Suprapubic skin (tissue), 4 donors: Measurements from ENCODE around the gene HMCES. TPM values are rescaled to one million over a fixed set of nuclear protein-coding genes. Genes with fewer than 3 reads are reported as not detected.

Source experiments
- DNase-seq, 2 donors: peaks; one replicate each; pipeline ENCODE4 v3.0.0-alpha.2; 2019; ENCODE audit warnings: low spot score in 2 of 2
- H3K27ac ChIP-seq: fragments of 200-600 bp; sonication (generic); one replicate; pipeline ENCODE4 v1.5.1; 2019
- H3K27me3 ChIP-seq: fragments of 200-600 bp; sonication (generic); one replicate; pipeline ENCODE4 v1.5.1; 2019
- H3K36me3 ChIP-seq: fragments of 200-600 bp; sonication (generic); one replicate; pipeline ENCODE4 v1.5.1; 2019
- H3K4me1 ChIP-seq: fragments of 200-600 bp; sonication (generic); one replicate; pipeline ENCODE4 v1.5.1; 2019
- H3K4me3 ChIP-seq: fragments of 200-600 bp; sonication (generic); one replicate; pipeline ENCODE4 v1.5.1; 2019; ENCODE audit warnings: mild to moderate bottlenecking
- H3K9me3 ChIP-seq: fragments of 200-600 bp; sonication (generic); one replicate; pipeline ENCODE4 v1.5.1; 2019
- EP300 ChIP-seq: sonication (generic); formaldehyde crosslinking; IDR thresholded peaks from one replicate; pipeline ENCODE4 v1.6.1; 2017; ENCODE audit warnings: antibody characterized with exemption
- POLR2A ChIP-seq, 2 donors: fragments of 450-650 bp; IDR thresholded peaks; one replicate each; pipeline ENCODE4 v1.6.1; 2017; ENCODE audit warnings: antibody characterized with exemption in 2 of 2, mild to moderate bottlenecking in 2 of 2, moderate library complexity in 2 of 2
- POLR2AphosphoS5 ChIP-seq, 3 donors: sonication (generic); formaldehyde crosslinking; IDR thresholded peaks; one replicate each; pipeline ENCODE4 v1.6.1; 2017; ENCODE audit warnings: antibody characterized with exemption in 3 of 3
- WGBS: methylation state at CpG from one replicate; pipeline ENCODE4 v1.1.5; 2018; 5-methylcytosine and 5-hydroxymethylcytosine counted together
- total RNA-seq, 4 donors: library from RNA; depleted of rRNA; stranded (reverse); fragments of >200 nt; gene quantifications; one replicate each; pipeline ENCODE4 v1.1.0, GENCODE V29; 2016
- TF ChIP-seq, protein P1 (sequence below), 2 donors: fragments of 200-600 bp in 1 of 2; fragments of 450-650 bp in 1 of 2; sonication (generic) in 1 of 2; IDR thresholded peaks; one replicate each; pipeline ENCODE4 v1.5.1; 2016 to 2019; ENCODE audit warnings: antibody characterized with exemption in 2 of 2, mild to moderate bottlenecking in 1 of 2, moderate library complexity in 1 of 2

HMCES gene
- total RNA-seq, 4 donors from 2014 or later = 25.1 to 34.5 (median 32.7) TPM

DNA sequence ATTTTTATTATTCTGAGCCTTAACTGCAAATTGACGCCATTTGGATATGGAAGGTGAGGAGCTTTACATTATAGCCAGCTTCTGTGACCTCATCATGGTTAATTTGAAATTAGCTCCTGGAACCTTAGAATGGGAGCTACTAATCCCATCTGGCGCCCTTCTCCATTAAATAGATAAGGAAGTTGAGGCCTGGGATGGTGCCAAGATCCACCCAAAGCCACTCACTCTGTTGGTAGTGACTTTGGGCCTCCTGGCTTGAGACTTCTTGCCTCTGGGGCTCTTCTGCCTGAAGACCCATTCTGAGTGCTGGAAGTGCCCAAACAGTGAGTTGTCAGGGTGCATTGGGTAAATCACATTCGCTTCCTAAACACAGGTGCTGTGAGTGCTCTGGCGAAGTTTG is 12.0 kb upstream of the HMCES start:
- H3K27ac ChIP-seq = no peak overlapping the region
- peaks cover 100% of the 10 kb centered on the region for H3K36me3 ChIP-seq
- TF ChIP-seq, protein P1, sequence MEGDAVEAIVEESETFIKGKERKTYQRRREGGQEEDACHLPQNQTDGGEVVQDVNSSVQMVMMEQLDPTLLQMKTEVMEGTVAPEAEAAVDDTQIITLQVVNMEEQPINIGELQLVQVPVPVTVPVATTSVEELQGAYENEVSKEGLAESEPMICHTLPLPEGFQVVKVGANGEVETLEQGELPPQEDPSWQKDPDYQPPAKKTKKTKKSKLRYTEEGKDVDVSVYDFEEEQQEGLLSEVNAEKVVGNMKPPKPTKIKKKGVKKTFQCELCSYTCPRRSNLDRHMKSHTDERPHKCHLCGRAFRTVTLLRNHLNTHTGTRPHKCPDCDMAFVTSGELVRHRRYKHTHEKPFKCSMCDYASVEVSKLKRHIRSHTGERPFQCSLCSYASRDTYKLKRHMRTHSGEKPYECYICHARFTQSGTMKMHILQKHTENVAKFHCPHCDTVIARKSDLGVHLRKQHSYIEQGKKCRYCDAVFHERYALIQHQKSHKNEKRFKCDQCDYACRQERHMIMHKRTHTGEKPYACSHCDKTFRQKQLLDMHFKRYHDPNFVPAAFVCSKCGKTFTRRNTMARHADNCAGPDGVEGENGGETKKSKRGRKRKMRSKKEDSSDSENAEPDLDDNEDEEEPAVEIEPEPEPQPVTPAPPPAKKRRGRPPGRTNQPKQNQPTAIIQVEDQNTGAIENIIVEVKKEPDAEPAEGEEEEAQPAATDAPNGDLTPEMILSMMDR (IDR thresholded peaks at IDR 0.05) = no peak
- no peak for TF ChIP-seq EP300
- no peak for TF ChIP-seq POLR2A (IDR thresholded peaks at IDR 0.05)
- TF ChIP-seq POLR2AphosphoS5 (IDR thresholded peaks at IDR 0.05) = no peak
- 94% methylated on average over 4 of the region's 4 CpGs for WGBS
- H3K4me1 ChIP-seq = no peaks in the 10 kb centered on the region
- no peaks in the 10 kb centered on the region for H3K9me3 ChIP-seq
- peak in 1 of 2 donors; percentile 16 for DNase-seq
- no peaks in the 10 kb centered on the region for H3K27me3 ChIP-seq
- H3K4me3 ChIP-seq = no peak overlapping the region

DNA sequence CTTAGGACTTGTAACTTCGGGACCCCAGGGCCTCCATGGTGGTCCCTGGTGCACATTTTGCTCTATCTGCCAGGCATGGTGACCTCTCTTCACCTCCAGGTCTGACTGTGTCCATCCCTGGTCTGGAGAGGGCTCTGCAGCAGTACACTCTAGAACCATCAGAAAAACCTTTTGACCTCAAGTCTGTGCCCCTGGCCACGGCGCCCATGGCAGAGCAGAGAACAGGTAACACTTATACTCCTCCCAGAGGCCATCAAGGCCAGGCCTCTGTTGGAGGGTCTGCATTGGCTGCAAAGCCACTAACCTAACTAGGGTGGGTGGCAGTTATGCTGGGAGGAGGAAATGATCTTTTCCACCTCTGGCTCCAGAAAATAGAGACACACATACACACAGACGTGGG is 10.3 kb upstream of the HMCES start:
- peaks cover 100% of the 10 kb centered on the region for H3K36me3 ChIP-seq
- no peak overlapping the region for H3K27ac ChIP-seq
- no peaks in the 10 kb centered on the region for H3K9me3 ChIP-seq
- WGBS = 83% methylated on average over 4 of the region's 4 CpGs
- DNase-seq = peak in 1 of 2 donors; percentile 9
- no peaks in the 10 kb centered on the region for H3K4me1 ChIP-seq
- H3K27me3 ChIP-seq = no peaks in the 10 kb centered on the region
- TF ChIP-seq EP300 (no peak), POLR2A (IDR thresholded peaks at IDR 0.05) (no peak), POLR2AphosphoS5 (IDR thresholded peaks at IDR 0.05) (no peak)
- TF ChIP-seq, protein P1 (IDR thresholded peaks at IDR 0.05) = no peak
- no peak overlapping the region for H3K4me3 ChIP-seq

DNA sequence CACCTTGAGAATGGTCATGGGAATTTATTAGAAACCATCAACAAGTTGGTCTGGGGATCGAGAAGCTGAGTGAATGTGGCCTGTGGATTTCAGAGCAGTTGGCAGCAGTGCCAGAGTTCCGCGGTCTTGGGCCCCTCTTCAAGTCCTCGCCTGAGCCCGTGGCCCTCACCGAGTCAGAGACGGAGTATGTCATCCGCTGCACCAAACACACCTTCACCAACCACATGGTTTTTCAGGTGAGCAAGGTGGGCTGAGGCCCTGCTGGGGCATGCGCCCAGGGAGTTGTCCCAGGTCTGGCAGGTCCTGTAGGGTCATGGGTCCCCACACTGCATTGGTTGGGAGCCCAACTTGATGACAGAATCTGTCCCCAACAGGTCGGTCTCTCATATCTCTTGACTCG is 7.0 kb upstream of the HMCES start:
- Histone ChIP-seq H3K27ac (no peak overlapping the region), H3K9me3 (no peaks in the 10 kb centered on the region), H3K4me1 (no peaks in the 10 kb centered on the region), H3K36me3 (peaks cover 99% of the 10 kb centered on the region), H3K27me3 (no peaks in the 10 kb centered on the region), H3K4me3 (no peak overlapping the region)
- TF ChIP-seq POLR2AphosphoS5 (IDR thresholded peaks at IDR 0.05) (no peak), EP300 (no peak), POLR2A (IDR thresholded peaks at IDR 0.05) (no peak)
- TF ChIP-seq, protein P1 (IDR thresholded peaks at IDR 0.05) = no peak
- DNase-seq = peak in 1 of 2 donors; percentile 46
- 88% methylated on average over 10 of the region's 11 CpGs for WGBS

DNA sequence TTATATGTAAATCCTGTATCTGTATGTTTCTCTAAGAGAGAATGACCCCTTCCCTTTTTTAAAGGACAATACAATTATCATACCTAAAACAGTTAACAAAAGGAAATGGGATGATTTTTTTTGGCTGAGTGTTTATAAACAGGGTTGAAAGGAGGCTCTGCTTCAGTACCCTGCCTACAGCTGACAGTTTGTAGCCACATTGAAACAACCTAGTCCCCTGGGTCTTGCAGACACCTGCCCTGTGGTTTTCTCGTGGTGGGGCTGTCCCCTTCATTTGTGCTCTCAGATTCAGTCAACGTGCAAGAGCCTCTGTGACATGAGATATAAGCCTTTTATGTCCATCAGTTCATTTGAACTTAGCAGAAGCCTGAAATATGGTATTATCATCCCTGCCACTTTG is 2.3 kb upstream of the HMCES start:
- Histone ChIP-seq H3K4me1 (peaks cover 16% of the 10 kb centered on the region), H3K27ac (no peak overlapping the region), H3K9me3 (no peaks in the 10 kb centered on the region), H3K27me3 (no peaks in the 10 kb centered on the region), H3K4me3 (no peak overlapping the region), H3K36me3 (peaks cover 58% of the 10 kb centered on the region)
- TF ChIP-seq POLR2A (IDR thresholded peaks at IDR 0.05) (no peak), POLR2AphosphoS5 (IDR thresholded peaks at IDR 0.05) (no peak)
- WGBS = 71% methylated on average over 2 of the region's 2 CpGs
- no peak for DNase-seq

DNA sequence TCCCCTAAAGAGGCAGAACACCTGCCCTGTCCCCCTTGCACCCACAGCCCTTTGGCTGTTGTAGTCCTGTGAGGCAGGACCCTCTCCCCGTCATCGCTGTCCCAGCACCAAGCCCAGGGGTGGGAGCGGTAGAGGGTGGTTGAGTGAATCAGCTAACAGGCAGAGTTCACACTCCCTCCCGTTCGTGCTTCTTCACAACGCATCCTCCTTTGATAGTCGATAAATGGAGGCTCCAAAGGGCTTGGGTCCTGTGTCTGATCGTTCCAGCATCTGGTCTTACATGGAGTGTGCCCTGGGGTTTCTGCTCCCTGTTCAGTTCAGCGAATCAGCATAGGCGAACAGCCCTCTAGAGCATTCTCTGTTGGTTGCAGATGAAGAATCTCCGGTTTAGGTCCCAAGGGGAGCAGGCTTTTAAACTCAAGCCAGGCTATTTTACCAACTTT is 820 bp upstream of the HMCES start:
- peak in 1 of 2 donors; percentile 59 for DNase-seq

More for the DNA sequence above, 820 bp upstream of the HMCES start:
- peak overlapping the region; percentile 98 for H3K4me3 ChIP-seq
- 60% methylated on average over 11 of the region's 11 CpGs for WGBS
- TF ChIP-seq EP300 (no peak), POLR2A (IDR thresholded peaks at IDR 0.05) (no peak), POLR2AphosphoS5 (IDR thresholded peaks at IDR 0.05) (no peak)
- TF ChIP-seq, protein P1 (IDR thresholded peaks at IDR 0.05) = no peak
- peaks cover 16% of the 10 kb centered on the region for H3K4me1 ChIP-seq
- peak overlapping the region; percentile 93 for H3K27ac ChIP-seq
- H3K27me3 ChIP-seq = no peaks in the 10 kb centered on the region
- no peaks in the 10 kb centered on the region for H3K9me3 ChIP-seq
- H3K36me3 ChIP-seq = peaks cover 44% of the 10 kb centered on the region
